AG08396 (cell line): ENCODE data around the gene MTERF2.

ENCODE experiments used
- DNase-seq: peaks from one replicate; pipeline ENCODE4 v3.0.0; 2012; ENCODE audit warnings: low spot score, mixed read lengths

The MTERF2 gene

DNA sequence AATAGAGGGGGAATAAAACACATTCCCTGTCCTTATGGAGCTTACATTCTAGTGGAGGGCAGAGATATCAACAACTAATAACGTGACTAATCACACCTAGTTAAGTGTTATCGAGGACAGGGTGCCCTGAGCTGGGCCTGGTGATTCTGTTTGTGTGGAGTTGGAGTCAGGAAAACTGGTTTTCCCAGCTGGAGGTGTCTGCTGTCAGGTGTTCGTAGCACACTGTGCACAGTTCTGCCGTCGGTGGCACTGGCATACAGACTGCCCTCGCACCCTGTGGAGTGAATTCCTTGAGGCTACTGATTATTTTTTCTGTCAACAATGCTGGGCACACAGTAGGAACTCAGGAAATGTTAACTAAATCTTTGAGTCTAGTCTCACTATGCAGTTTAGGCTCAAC is 900 bp upstream of the MTERF2 start:
- no peak for DNase-seq

DNA sequence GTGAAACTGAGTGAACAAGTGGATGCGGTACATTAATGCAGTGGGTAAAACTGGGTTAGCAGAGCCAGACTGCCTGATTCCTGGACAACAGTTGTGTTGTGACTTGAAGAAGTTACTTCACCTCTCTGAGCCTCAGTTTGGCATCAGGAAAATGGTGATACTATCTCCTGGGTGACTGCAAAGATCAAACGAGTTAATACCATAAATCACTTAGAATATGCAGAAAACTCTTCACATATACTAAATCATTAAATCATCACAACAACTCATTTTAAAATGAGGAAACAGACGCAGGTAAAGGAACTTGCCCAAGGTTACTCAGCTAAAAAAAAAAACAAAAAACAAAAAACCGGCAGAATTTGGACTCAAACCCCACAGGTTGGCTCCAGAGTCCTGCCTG is 811 bp downstream of the MTERF2 start:
- DNase-seq, result no peak

DNA sequence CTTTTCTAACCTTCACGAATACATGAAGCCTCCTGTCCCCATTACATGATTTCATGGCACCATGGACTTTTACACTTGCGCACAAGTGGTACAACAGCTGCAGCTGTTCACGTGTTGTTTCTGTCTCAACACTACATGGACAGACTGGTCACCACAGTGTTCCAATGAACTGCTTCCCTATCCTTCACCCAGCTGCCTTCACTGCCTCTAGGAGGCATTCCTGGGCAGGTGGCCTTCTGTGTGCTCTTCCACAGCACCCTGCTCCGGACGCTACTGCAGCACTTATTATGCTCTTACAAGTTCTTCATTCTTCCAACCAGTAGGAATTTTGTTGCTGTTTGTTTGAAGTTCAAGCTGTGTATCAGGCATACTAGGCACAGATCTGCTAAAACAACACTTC is 1.5 kb downstream of the MTERF2 start:
- DNase-seq, result no peak

DNA sequence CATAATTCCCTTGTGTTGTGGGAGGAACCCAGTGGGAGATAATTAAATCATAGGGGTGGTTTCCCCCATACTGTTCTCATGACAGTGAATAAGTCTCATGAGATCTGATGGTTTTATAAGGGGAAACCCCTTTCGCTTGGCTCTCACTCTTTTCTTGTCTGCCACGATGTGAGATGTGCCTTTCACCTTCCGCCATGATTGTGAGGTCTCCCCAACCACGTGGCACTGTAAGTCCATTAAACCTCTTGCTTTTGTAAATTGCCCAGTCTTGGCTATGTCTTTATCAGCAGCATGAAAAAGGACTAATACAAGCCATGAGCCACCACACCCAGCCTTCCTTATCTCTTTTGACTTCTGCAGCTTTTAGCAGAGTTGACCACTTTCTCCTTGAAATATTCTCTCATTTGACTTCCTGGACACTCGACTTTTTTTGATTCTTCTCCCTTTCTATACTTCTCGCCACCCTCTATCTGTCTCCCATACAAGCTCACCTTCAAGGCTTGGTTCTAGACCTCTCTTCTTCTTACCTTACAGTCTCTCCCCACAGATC is 2.3 kb downstream of the MTERF2 start:
- no peak for DNase-seq

DNA sequence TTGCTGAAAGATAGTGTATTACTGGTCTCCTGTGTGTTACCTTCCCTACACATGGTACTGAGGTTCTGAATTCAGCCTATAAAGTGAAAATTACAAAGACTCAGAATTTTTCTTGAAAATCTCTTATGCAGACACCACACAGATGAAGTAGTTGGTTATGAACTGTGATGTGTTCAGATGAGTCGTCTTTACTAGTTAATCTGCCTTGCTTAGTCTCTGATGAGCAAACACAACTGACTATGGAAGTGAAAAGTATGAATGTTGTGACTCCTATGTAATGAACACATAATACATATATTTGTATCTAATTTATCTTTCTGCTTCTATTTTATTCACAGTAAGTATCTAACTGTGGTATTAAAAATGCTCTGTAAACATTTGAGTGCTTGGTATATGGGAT is 4.7 kb downstream of the MTERF2 start:
- no peak for DNase-seq

DNA sequence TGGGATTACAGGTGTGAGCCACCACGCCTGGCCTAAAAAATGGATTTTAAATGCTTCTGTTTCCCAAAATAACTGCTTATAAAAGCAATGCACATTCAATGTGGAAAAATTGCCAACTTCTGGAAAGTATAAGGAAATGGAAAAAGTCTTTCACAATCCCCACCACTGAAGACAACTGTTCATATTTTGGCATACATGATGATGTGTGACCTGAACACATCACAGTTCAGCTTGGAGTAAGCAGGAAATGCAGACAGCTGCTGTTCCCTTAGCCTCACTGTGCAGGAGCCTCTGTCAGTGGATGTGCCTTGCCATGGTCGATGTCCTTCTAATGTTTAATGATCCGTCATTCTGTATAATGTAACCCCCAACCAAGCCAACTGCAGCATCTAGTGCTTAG is 5.2 kb downstream of the MTERF2 start:
- DNase-seq, result no peak

DNA sequence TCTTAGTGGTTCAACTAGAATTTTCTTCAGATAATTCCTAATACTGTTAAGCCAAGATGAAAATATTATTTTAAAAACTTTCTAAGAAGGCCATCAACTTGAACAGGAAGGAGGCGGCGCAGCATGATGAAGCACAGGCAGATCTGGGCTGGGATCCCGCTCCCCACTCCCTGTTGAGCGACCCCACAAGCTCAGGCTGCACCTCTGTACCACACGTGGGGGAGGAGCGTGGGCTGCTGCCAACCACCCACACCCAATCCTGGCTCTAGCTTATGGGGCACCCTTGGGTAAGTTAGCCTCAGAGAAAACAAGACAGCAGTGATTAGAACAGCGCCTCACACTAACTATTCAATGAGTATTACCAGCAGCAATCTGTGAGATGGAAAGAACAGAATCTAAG is 6.0 kb downstream of the MTERF2 start:
- no peak for DNase-seq

DNA sequence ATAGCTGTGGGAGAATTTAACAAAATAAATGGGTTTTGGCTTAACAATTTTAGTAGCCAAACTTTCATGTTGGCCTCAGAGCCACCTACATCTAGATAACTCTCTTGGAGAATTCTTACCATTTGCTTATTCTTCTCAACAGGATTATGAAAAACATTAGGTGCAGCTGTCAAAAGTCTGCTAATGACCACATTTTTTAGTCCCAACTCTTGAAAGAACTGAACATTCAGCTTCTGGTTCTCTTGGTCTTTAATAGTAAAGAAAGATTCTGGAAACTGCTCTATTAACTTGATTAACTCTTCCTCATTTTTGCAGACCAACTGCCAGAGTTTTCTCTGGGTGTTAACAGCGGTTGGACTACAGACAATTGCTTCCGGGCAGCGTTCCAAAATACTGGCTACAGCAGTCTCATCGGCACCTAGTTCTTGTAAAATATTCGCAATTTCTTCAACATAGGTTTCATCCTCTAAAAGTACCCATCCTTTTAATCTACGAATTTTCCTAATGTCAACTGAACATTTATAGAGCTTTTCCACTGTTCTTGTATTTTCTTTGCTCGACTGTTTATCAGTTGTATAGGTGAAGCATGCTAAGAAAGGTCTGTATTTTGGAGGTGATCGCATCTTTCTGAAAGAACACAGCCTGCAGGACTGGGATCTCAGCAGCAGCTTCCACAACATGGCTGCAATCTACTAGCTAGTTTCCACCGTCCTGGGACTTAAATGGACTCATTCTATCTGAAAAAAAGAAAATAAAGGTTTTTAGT is 8.7 kb downstream of the MTERF2 start:
- no peak for DNase-seq

DNA sequence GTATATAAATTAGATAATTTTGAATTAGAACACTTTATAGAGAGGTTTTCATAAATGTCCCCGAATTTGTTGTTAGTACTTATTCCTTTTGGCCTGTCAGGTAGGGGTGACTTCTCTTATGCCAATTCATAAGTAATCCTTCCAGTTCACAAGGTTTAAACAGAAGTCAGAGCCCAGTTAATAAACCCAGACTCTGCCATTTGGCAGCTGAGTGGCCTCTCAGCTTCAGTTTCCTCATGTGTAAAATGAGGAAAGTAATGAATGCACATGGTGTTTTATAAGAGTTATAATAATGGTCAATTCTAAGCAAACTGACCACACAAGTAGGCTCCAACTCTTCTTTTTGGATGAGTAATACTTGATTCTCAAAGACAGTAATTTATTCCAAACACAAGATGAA is 10.3 kb downstream of the MTERF2 start:
- DNase-seq, result no peak

DNA sequence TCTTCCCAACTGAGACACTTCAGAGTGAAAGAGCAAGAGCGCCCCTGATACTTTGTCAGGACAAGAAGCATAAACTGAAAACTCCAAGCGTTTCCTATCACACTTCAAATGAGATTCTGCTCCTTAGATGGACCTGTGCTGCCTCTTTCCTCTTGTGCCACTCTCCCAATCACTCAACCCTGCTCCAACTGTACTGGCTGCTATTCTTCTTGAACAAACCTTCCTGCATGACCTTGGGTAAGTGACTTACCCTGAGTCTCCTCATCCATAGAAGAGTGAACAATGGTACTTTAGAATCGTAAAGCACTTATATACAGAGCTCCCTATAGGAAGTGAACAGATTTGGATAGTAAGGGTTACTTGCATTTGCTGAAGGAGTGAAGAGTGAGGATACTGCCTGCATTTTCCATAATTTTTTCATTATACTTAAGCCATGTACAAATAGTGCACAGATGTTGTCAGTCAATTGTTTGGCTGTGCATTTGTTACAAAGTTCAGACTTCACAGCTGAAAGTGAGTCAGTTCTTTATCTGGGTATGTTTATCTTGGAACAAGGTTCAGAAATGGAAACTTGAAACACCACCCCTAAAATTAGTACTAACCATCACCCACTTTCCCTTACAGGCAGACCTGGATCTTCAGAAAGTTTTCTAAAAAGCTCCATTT is 10.8 kb downstream of the MTERF2 start:
- DNase-seq, result peak; percentile 12

DNA sequence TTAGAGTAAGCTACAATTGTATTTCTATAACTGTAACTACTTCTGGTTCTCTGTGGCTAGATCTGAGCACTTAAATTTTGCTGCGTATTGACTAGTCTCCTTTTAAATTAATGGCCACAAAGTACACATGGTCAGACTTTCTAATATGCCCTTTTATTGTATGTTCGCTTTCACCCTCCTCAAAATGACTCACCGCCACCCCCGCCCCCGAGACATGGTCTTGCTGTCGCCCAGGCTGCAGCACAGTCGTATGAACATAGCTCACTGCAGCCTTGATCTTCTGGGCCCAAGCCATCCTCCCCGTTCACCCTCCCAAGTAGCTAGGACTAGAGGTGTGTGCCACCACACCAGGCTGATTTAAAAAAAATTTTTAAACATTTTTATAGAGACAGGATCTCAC is 11.8 kb downstream of the MTERF2 start:
- no peak for DNase-seq

DNA sequence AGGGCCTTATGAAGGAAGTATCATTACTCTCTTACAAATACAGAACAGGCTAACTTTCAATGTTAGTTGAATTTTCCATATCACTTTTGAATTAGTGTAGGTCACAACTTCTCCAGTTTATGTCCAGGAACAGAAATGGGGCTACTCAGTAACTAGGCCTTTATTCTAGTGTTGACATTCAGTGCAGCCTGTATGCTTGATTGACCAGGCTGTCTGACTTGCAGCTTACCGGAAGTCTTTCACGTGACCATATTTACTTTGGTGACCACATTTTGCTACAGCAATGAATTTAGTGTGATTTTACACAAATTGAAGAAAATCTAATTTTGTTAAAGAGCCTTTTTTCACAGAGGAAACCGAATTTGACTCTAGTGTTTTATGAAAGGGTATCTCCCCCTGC is 12.4 kb downstream of the MTERF2 start:
- no peak for DNase-seq

DNA sequence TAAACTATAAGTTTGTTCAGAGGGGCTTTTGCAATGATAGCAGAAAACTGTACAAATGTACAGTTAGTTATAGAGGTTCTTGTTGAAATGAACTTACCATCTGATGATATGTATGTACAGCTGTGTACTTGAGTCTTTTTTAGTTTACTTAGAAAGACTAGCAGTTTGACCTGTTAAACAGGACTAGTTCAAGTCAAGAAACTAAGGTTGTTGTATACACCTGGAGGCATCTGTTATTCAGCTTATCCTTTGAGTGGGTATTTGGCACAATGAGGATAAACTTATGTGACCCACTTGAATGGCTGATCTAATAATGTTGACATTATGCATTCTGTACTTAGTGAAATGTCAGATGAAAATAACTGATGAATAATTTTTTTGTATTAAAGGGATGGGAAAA is 13.4 kb downstream of the MTERF2 start:
- DNase-seq, result no peak

DNA sequence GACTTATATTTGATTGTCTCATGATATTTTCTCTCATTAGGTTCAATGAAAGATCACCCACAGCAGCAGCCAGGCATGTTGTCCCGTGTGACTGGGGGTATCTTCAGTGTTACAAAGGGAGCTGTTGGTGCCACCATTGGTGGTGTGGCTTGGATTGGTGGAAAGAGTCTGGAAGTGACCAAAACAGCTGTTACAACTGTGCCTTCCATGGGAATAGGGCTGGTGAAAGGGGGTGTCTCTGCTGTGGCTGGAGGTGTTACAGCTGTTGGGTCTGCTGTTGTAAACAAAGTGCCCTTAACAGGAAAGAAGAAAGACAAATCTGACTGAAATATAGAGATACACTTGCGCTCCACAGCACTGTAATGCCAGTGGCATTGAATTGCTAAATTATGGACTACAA is 15.9 kb downstream of the MTERF2 start:
- DNase-seq, result no peak

DNA sequence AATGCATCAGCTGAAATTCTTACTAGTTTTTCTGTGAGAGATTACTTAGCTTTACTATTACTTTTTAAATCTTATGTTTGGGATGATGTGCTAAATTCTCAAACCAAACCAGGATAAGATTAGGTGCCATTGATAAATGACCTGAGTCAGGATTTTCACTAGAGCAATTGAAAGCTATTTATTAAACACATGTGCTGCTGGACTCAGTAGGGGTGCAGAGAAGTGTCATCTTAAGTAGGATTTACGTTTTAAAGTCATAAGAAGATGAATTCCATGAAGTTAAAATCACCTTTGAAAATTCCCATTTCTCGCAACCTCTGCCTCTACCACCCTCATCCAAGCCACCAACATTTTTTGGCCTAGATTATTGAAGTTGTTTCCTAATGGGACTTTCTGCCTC is 22.4 kb downstream of the MTERF2 start:
- DNase-seq, result no peak

DNA sequence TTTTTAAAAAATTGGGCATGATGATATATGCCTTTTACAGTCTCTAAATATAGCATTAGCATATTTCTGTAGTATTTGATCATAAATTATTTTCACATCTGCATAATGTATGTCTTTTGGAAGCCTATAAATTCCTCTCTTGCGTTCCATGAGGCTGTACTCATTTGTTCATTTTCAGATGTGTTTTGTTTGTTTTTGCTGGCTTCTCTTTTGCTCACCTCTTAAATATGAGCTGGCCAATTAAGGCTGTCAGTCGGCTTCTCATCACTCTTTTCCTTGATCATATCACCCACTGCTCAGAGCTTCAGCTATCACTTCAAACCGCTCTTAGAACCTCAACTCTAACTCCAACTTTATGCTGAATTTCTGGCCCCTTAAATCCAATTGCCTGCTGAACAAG is 24.7 kb downstream of the MTERF2 start:
- DNase-seq, result no peak

DNA sequence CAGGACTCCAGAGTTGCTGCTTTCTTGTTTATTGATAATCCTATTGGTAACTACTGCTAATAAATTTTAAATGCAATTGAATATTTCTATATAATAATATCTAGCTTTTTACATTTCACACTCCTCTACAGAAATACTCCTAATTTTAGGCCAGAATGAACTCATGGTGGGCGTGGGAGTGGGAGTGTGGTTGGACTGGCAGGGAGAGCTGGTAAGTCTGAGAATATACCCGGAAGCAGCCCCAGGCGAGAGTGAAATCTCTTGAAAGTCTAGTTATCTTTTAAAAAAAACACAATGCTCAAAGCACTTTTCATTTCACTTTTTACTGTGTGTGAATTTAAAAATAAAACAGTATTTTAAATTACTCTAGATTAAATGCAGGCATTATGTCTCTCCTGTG is 26.5 kb downstream of the MTERF2 start:
- DNase-seq, result no peak

DNA sequence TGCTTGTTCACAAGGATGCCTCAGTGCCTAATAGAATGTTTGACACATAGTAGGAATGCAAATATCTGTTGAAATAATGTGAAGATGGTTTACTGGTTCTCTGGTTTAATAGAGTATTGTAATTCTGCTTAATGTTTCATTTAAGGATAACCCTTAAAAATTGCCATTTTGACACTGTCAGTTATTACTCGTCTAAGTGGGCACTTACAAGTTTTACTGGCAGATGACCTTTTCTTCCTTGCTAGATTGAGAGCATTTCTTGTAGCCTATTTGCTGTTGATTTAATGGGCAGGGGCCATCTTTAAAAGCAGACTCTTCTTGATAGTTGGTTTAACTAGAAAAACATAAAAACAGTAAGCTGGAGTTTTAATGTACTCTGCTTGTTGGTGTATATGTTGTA is 29.4 kb downstream of the MTERF2 start:
- no peak for DNase-seq

DNA sequence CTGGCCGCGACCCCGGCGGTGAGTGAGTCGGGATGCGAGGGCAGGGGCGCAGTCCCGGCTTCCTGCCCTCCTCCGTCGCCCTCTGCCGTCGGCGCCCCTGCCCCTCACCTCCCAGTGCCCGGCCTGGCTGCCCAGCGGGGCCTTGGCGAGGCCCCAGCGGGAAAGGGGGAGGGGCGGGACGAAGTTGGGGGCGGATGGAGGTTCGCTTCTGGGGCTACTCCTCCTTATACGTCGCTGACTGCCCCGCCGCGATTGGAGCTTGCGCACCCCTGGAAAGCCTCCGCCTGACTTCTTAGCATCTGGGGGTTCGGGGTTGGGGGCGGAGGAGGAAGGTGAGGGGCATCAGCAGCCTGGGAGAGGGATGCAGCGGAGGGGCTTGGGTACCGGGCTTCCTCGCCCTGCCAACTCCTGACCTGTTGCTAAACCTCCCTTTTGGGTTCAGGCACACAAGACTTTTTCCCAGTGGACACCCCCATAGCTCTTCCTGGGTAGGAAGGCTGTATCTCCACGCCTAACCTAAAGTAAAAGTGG is 30.8 kb downstream of the MTERF2 start:
- peak; percentile 76 for DNase-seq

DNA sequence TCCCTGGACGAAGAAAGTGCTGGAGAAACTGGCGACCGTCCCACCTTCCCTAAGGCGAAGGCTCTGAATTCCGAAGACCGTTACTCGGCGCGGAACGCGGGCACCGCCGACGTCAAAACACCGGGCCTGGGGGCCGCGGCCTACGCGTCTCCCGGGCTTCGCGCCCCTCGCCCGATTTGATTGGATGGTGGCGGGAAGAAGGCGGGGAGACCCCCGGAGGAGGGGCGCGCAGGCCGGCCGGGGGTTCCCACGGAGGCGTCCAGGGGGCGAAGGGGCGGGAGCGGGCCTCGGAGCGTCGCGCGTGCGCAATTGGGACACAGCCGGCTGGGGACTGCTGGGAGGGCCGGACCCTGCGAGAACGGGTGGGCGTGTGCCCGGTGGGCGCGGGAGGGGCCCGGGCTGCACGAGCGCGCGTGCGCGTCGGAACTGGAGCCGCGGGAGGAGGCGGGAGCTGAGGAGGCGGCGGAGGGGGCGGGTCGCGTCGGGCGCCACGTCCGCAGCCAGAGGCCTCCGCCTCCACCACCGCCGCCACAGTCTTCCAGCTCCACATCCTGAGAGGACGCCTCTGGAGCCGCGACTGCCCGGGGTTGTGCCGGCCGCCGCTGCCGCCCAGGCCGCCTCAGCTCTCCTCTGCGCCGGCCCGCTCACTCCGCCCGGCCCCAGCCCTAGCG is 31.4 kb downstream of the MTERF2 start, which contains the start of gene TMEM263:
Gene TMEM263 (plus strand): TSS at position 531 of the 671 bp plus-strand sequence. CDS start 11,210 bp downstream, outside the sequence.
- DNase-seq, result peak; percentile 99

DNA sequence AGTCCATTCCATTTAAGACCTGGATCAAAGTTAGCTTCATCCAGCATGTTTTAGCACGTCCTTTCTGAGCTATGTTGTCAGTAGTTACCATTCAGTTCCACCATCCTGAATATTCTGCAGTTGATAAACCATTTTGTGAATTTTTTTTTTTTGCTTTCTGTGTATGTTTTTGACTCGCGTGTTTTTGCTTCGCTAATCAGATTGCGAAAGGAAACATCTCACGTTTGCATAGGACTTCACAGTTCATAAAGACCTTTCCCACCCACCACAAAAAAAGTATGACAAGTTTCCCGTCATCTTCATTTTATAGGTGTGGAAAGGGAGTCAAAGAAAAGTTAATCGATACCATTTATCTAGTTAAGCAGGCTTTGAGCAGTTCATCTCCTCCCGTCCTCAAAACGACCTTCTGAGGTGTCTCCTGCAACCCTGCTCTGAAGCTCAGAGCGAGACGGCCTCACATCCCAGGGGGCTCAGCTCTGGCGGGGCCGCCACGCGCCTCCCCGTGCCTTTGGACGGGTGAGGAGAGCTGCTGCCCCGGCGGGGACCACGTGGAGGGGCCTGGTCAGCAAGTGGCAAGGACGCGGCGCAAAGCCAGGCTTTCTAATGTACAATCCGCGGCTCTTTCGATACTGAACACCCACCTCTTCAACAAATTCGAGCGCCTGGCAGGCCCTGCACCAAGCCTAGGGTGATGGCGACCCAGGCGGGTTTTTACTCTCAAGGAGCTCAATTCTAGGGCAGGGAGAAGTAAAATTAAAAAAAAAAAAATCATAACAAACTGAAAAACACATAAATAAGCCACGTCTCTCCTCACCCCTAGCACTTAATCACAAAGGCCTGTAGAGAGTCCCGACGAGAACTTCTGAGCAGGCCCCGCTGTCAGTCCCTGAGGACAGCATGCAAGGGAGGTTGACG is 32.2 kb downstream of the MTERF2 start:
- DNase-seq, result peak; percentile 12
